GM10847 (cell line): Measurements from ENCODE around the gene OTOP2.

Source experiments
- POLR2A ChIP-seq: IDR thresholded peaks from 2 replicates; pipeline ENCODE4 v1.6.1; 2011; ENCODE audit not compliant: insufficient read length; ENCODE audit errors: extremely low read depth

Gene OTOP2

GRCh38 chr17:74954115-74954514, 30.0 kb downstream of the OTOP2 start:
- no peak for TF ChIP-seq POLR2A

- TF ChIP-seq POLR2A, result no peak
These were observed 30.8 kb downstream of the OTOP2 start for GRCh38 chr17:74954665-74955421.

- TF ChIP-seq POLR2A, result no peak
These were observed 32.0 kb downstream of the OTOP2 start for GRCh38 chr17:74956093-74956492.

- TF ChIP-seq POLR2A, result no peak
These were observed 34.1 kb downstream of the OTOP2 start for GRCh38 chr17:74957935-74958740.

- TF ChIP-seq POLR2A, result no peak
These were observed 35.9 kb downstream of the OTOP2 start for GRCh38 chr17:74959826-74960515.

- no peak for TF ChIP-seq POLR2A
These were observed 36.7 kb downstream of the OTOP2 start for GRCh38 chr17:74960570-74961342.

GRCh38 chr17:74961657-74962350, 37.7 kb downstream of the OTOP2 start:
- no peak for TF ChIP-seq POLR2A

- TF ChIP-seq POLR2A, result no peak
These were observed 38.7 kb downstream of the OTOP2 start for GRCh38 chr17:74962622-74963394.

GRCh38 chr17:74963656-74964055, 39.6 kb downstream of the OTOP2 start:
- TF ChIP-seq POLR2A, result no peak

GRCh38 chr17:74964246-74964761, 40.2 kb downstream of the OTOP2 start:
- TF ChIP-seq POLR2A, result no peak

GRCh38 chr17:74964988-74965622, 41.0 kb downstream of the OTOP2 start:
- TF ChIP-seq POLR2A, result no peak

GRCh38 chr17:74968361-74968780, 44.3 kb downstream of the OTOP2 start:
- TF ChIP-seq POLR2A, result no peak

- TF ChIP-seq POLR2A, result no peak
These were observed 46.3 kb downstream of the OTOP2 start for GRCh38 chr17:74970395-74970794.

- TF ChIP-seq POLR2A, result no peak
These were observed 47.2 kb downstream of the OTOP2 start for GRCh38 chr17:74971069-74971841.
